ENCODE results near the gene ERI3.

DNA sequence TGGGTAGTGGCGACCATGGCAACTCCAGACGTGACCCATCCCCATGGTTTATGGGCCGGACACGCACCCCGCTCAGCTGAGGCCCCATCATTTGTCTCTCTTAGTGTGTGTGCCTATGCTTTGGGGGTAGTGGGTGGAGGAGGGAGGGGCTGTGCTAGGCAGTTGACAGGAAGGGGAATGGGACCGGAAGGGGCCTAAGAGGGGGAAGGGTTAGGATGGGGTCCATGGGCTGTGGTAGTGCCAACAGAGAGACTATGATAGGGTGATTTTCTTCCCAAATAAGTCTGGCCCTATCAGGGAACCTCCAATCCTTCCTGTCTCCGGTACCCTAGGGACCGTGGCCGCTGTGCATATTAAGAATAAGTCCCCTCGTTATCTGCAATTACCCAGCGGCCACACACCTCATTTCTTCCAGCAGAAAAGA, 131.9 kb downstream of the ERI3 start:
- no peak for TF ChIP-seq CTCF (IDR thresholded peaks at IDR 0.05)
- TF ChIP-seq POLR2A (IDR thresholded peaks at IDR 0.05) = no peak
- no peak for TF ChIP-seq POLR2AphosphoS5 (IDR thresholded peaks at IDR 0.05)
- TF ChIP-seq EP300 (IDR thresholded peaks at IDR 0.05) = no peak

All from gastroesophageal sphincter (tissue), 3 donors.